Effector CD4-positive, alpha-beta T cell (primary cell): ENCODE results near the gene PTBP3.
"Not testable (repeated sequence)": the region's sequence is repeated elsewhere in the genome, so short reads cannot be mapped to it uniquely, and the experiment has no call there.

ENCODE experiments used
- DNase-seq: peaks from one replicate; pipeline ENCODE4 v3.0.0-alpha.2; 2020

The PTBP3 gene

GRCh38 chr9:112200711-112201110 is 132.7 kb downstream of the PTBP3 start:
- DNase-seq: no peak

GRCh38 chr9:112198646-112199045 is 134.8 kb downstream of the PTBP3 start:
- DNase-seq: no peak

GRCh38 chr9:112194969-112195431 is 138.4 kb downstream of the PTBP3 start:
- no peak for DNase-seq

- DNase-seq: no peak
Measured at GRCh38 chr9:112193572-112194288, 139.7 kb downstream of the PTBP3 start.

- DNase-seq: not testable (repeated sequence)
Measured at GRCh38 chr9:112190320-112190719, 143.1 kb downstream of the PTBP3 start.

GRCh38 chr9:112188884-112189283 is 144.5 kb downstream of the PTBP3 start:
- DNase-seq: no peak

- no peak for DNase-seq
Measured at GRCh38 chr9:112187404-112187803, 146.0 kb downstream of the PTBP3 start.

- no peak for DNase-seq
Measured at GRCh38 chr9:112186695-112187094, 146.7 kb downstream of the PTBP3 start.

GRCh38 chr9:112184946-112185345 is 148.5 kb downstream of the PTBP3 start:
- no peak for DNase-seq

GRCh38 chr9:112184221-112184620 is 149.2 kb downstream of the PTBP3 start:
- DNase-seq: no peak

- DNase-seq: peak; percentile 25
Measured at GRCh38 chr9:112180387-112180881, 153.0 kb downstream of the PTBP3 start.

- DNase-seq: no peak
Measured at GRCh38 chr9:112179816-112180215, 153.6 kb downstream of the PTBP3 start.

- DNase-seq: peak; percentile 10
Measured at GRCh38 chr9:112176524-112176923, 156.9 kb downstream of the PTBP3 start.

GRCh38 chr9:112175796-112176315 is 157.6 kb downstream of the PTBP3 start:
- DNase-seq: no peak

- DNase-seq: peak; percentile 23
Measured at GRCh38 chr9:112174965-112175795, 158.2 kb downstream of the PTBP3 start, which contains the start of gene SUSD1. TSS of gene SUSD1 (minus strand) at chr9:112175297. CDS start at chr9:112175235, 62 bp downstream.

GRCh38 chr9:112174222-112174964 is 159.0 kb downstream of the PTBP3 start:
- DNase-seq: peak; percentile 52

- no peak for DNase-seq
Measured at GRCh38 chr9:112173489-112174221, 159.8 kb downstream of the PTBP3 start.

GRCh38 chr9:112170968-112171367 is 162.5 kb downstream of the PTBP3 start:
- DNase-seq: no peak

- no peak for DNase-seq
Measured at GRCh38 chr9:112170235-112170634, 163.2 kb downstream of the PTBP3 start.

GRCh38 chr9:112169368-112169767 is 164.1 kb downstream of the PTBP3 start:
- no peak for DNase-seq

GRCh38 chr9:112168197-112168596 is 165.2 kb downstream of the PTBP3 start:
- no peak for DNase-seq
